ENCODE measurements around the gene AKNAD1.

Gene AKNAD1

GRCh38 chr1:108860190-108860907, 3.5 kb upstream of the AKNAD1 start:
- H3K9me2 ChIP-seq (replicated peaks; ENCODE audit: control insufficient read depth, low read length), result no peaks in the 10 kb centered on the region
- H3K4me2 ChIP-seq (ENCODE audit: low read length), result no peak overlapping the region
- no peaks in the 10 kb centered on the region for H3K79me2 ChIP-seq (ENCODE audit: control insufficient read depth, low read length)
- H3K36me3 ChIP-seq (ENCODE audit: control insufficient read depth, low read length), result no peaks in the 10 kb centered on the region
- no peaks in the 10 kb centered on the region for H4K20me1 ChIP-seq (ENCODE audit: control insufficient read depth, insufficient read depth, low read depth, low read length)
- no peak overlapping the region for H3K27ac ChIP-seq (ENCODE audit: low read depth, low read length)
- H3K4me1 ChIP-seq (ENCODE audit: control insufficient read depth, low read length), result peaks cover 8% of the 10 kb centered on the region
- H3K27me3 ChIP-seq (ENCODE audit: control insufficient read depth, low read length), result peaks cover 19% of the 10 kb centered on the region
- no peak overlapping the region for H3K4me3 ChIP-seq (ENCODE audit: low read length)
- TF ChIP-seq EZH2phosphoT487 (IDR thresholded peaks at IDR 0.05; ENCODE audit: borderline replicate concordance, low read length) (no peak), CTCF (IDR thresholded peaks at IDR 0.05; ENCODE audit: low read depth, low read length, poor library complexity, severe bottlenecking) (no peak)
- no peaks in the 10 kb centered on the region for H3K9me3 ChIP-seq (ENCODE audit: control insufficient read depth, insufficient read depth, low read length)
- H3F3A ChIP-seq (ENCODE audit: control insufficient read depth, insufficient read depth), result no peaks in the 10 kb centered on the region

GRCh38 chr1:108858230-108858950, 1.5 kb upstream of the AKNAD1 start:
- Histone ChIP-seq H3K27ac (ENCODE audit: low read depth, low read length) (no peak overlapping the region), H3K4me3 (ENCODE audit: low read length) (no peak overlapping the region), H3K4me1 (ENCODE audit: control insufficient read depth, low read length) (peaks cover 8% of the 10 kb centered on the region), H3K4me2 (ENCODE audit: low read length) (no peak overlapping the region), H3K36me3 (ENCODE audit: control insufficient read depth, low read length) (no peaks in the 10 kb centered on the region), H3K27me3 (ENCODE audit: control insufficient read depth, low read length) (peaks cover 24% of the 10 kb centered on the region), H3K79me2 (ENCODE audit: control insufficient read depth, low read length) (no peaks in the 10 kb centered on the region), H3K9me2 (replicated peaks; ENCODE audit: control insufficient read depth, low read length) (no peaks in the 10 kb centered on the region), H4K20me1 (ENCODE audit: control insufficient read depth, insufficient read depth, low read depth, low read length) (no peaks in the 10 kb centered on the region), H3K9me3 (ENCODE audit: control insufficient read depth, insufficient read depth, low read length) (no peaks in the 10 kb centered on the region), H3F3A (ENCODE audit: control insufficient read depth, insufficient read depth) (no peaks in the 10 kb centered on the region)
- no peak for TF ChIP-seq EZH2phosphoT487 (IDR thresholded peaks at IDR 0.05; ENCODE audit: borderline replicate concordance, low read length)
- TF ChIP-seq CTCF (IDR thresholded peaks at IDR 0.05; ENCODE audit: low read depth, low read length, poor library complexity, severe bottlenecking), result no peak

- no peaks in the 10 kb centered on the region for H3K4me1 ChIP-seq (ENCODE audit: control insufficient read depth, low read length)
- H4K20me1 ChIP-seq (ENCODE audit: control insufficient read depth, insufficient read depth, low read depth, low read length), result no peaks in the 10 kb centered on the region
- TF ChIP-seq EZH2phosphoT487 (IDR thresholded peaks at IDR 0.05; ENCODE audit: borderline replicate concordance, low read length) (no peak), CTCF (IDR thresholded peaks at IDR 0.05; ENCODE audit: low read depth, low read length, poor library complexity, severe bottlenecking) (no peak)
- no peaks in the 10 kb centered on the region for H3K79me2 ChIP-seq (ENCODE audit: control insufficient read depth, low read length)
- no peak overlapping the region for H3K4me2 ChIP-seq (ENCODE audit: low read length)
- H3F3A ChIP-seq (ENCODE audit: control insufficient read depth, insufficient read depth), result no peaks in the 10 kb centered on the region
- H3K36me3 ChIP-seq (ENCODE audit: control insufficient read depth, low read length), result no peaks in the 10 kb centered on the region
- H3K9me2 ChIP-seq (replicated peaks; ENCODE audit: control insufficient read depth, low read length), result no peaks in the 10 kb centered on the region
- H3K9me3 ChIP-seq (ENCODE audit: control insufficient read depth, insufficient read depth, low read length), result no peaks in the 10 kb centered on the region
- peaks cover 36% of the 10 kb centered on the region for H3K27me3 ChIP-seq (ENCODE audit: control insufficient read depth, low read length)
- H3K4me3 ChIP-seq (ENCODE audit: low read length), result no peak overlapping the region
- no peak overlapping the region for H3K27ac ChIP-seq (ENCODE audit: low read depth, low read length)
These were observed 2.5 kb downstream of the AKNAD1 start for GRCh38 chr1:108854221-108855019.

Data from DOHH2 (cell line).